ENCODE data around the gene ZSWIM9. TPM values are rescaled to one million over a fixed set of nuclear protein-coding genes. Genes with fewer than 3 reads are reported as not detected.

The ZSWIM9 gene
- total and polyA plus RNA-seq, 2 donors (not counting 1 experiment from before 2014, with no cell fraction given) = 0.39 to 5.1 TPM

DNA sequence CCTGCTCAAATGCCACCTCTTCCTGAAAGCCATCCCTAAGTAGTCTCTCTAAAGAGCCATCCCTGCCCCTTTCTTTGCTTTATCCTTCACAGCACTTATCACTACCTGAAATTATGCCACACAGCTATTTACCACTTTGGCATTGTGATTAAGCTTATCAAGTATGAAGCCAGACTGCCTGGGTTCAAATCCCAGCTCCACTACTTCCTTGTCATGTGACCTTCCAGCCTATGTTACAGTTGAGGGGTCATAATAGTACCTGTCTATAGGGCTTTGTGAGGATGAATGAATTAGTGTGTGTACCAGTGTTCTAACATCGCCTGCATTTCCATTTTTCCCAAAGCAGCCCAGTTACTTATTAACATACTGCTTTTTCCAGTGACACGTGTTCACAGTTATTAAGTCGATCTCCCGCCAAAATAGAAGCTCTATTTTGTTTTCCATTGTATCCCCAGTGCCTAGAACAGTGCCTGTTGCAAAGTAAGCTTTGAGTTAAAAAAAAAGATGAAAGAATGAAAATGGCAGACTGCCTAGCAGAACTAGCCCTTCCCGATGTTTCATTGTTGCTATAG is 32.8 kb downstream of the ZSWIM9 start:
- DNase-seq (ENCODE audit: low read depth in 2 of 2) = no peak
- H3K36me3 ChIP-seq (ENCODE audit: control insufficient read depth, insufficient read depth, low read length) = no peaks in the 10 kb centered on the region
- H3K9me3 ChIP-seq (ENCODE audit: control insufficient read depth, insufficient read depth, low read depth, low read length) = no peaks in the 10 kb centered on the region
- TF ChIP-seq CTCF (conservative IDR thresholded peaks at IDR 0.05 in 1 of 2, IDR thresholded peaks at IDR 0.05 in 1 of 2; ENCODE audit: low read depth in 1 of 2, low read length in 2 of 2) (no peak), EZH2 (IDR thresholded peaks at IDR 0.05; ENCODE audit: low read length, missing control alignments) (no peak)
- H3K4me1 ChIP-seq (ENCODE audit: control insufficient read depth, extremely low read depth, insufficient read depth, low read length) = peaks cover 3% of the 10 kb centered on the region
- H2AFZ ChIP-seq (ENCODE audit: low read length) = peak overlapping the region; percentile 97
- H3K4me3 ChIP-seq (replicated peaks in 1 of 4; ENCODE audit: control extremely low read depth in 1 of 4, insufficient read depth in 1 of 4, low read depth in 3 of 4, low read length in 4 of 4) = peak overlapping the region; percentile 79 to 92 (median 88)
- H3K79me2 ChIP-seq (ENCODE audit: control insufficient read depth, insufficient read depth, low read length) = peaks cover 10% of the 10 kb centered on the region
- H4K20me1 ChIP-seq (ENCODE audit: control insufficient read depth, extremely low read depth, insufficient read depth, low read length) = no peaks in the 10 kb centered on the region
- H3K9ac ChIP-seq (ENCODE audit: insufficient read depth, low read length) = peak overlapping the region; percentile 60
- H3K27ac ChIP-seq (ENCODE audit: insufficient read depth, low read length) = peak overlapping the region; percentile 89
- H3K27me3 ChIP-seq (ENCODE audit: control insufficient read depth, insufficient read depth, low read length) = no peaks in the 10 kb centered on the region
- H3K4me2 ChIP-seq (ENCODE audit: extremely low read depth, insufficient read depth, low read length) = peak overlapping the region; percentile 100

DNA sequence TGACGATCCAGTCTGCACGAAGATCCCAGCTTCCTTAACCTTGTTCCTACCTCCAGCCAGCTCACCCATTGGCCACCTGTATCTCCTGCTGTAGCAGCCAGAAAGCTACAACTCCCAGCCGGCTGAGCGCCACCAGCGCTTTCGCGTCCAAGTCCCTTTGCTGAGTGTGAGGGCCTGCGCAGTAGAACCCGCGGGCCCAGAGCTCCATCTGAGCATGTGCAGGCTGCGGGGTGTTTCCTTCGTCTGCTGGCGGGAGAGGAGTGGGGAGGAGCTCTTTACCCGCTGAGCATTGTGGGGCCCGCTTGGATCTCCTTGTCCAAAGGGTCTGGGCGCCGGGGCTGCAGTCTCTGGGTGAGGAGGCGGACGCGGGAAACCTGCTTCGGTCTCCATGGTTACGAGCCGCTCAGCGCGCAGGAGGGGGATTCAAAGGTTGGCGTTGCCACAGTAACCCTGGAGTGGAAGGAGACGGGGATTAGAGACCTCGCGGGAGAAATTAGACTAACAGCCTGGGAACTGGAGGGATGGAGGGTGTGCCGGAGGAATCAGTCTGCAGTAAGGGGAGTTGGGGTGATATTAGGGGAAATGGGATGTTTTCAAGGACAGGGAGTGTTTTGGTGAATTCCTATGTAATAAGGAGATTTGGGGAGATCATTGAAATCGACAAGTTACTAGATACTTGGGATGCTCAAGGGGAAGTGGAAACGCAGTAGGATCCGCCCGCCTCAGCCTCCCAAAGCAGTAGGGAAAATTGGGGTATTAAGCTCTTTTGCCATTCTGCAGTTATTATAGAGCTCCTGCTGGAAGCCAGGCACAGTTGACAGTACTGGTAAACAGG is 33.5 kb downstream of the ZSWIM9 start:
- H3K36me3 ChIP-seq (ENCODE audit: control insufficient read depth, insufficient read depth, low read length) = no peaks in the 10 kb centered on the region
- no peaks in the 10 kb centered on the region for H3K27me3 ChIP-seq (ENCODE audit: control insufficient read depth, insufficient read depth, low read length)
- H3K4me1 ChIP-seq (ENCODE audit: control insufficient read depth, extremely low read depth, insufficient read depth, low read length) = peaks cover 3% of the 10 kb centered on the region
- no peak for TF ChIP-seq EZH2 (IDR thresholded peaks at IDR 0.05; ENCODE audit: low read length, missing control alignments)
- TF ChIP-seq CTCF (conservative IDR thresholded peaks at IDR 0.05 in 1 of 2, IDR thresholded peaks at IDR 0.05 in 1 of 2; ENCODE audit: low read depth in 1 of 2, low read length in 2 of 2) = no peak
- H3K79me2 ChIP-seq (ENCODE audit: control insufficient read depth, insufficient read depth, low read length) = peaks cover 10% of the 10 kb centered on the region
- peak; percentile 91 to 96 for DNase-seq (ENCODE audit: low read depth in 2 of 2)
- H3K4me2 ChIP-seq (ENCODE audit: extremely low read depth, insufficient read depth, low read length) = peak overlapping the region; percentile 100
- peak overlapping the region; percentile 89 for H3K27ac ChIP-seq (ENCODE audit: insufficient read depth, low read length)
- H2AFZ ChIP-seq (ENCODE audit: low read length) = peak overlapping the region; percentile 99
- H3K9me3 ChIP-seq (ENCODE audit: control insufficient read depth, insufficient read depth, low read depth, low read length) = no peaks in the 10 kb centered on the region
- peak overlapping the region; percentile 60 for H3K9ac ChIP-seq (ENCODE audit: insufficient read depth, low read length)
- H4K20me1 ChIP-seq (ENCODE audit: control insufficient read depth, extremely low read depth, insufficient read depth, low read length) = no peaks in the 10 kb centered on the region
- peak overlapping the region; percentile 79 to 92 (median 88) for H3K4me3 ChIP-seq (replicated peaks in 1 of 4; ENCODE audit: control extremely low read depth in 1 of 4, insufficient read depth in 1 of 4, low read depth in 3 of 4, low read length in 4 of 4)

GRCh38 chr19:48206397-48207093 is 36.1 kb downstream of the ZSWIM9 start:
- H3K36me3 ChIP-seq (ENCODE audit: control insufficient read depth, insufficient read depth, low read length) = peaks cover under 1% of the 10 kb centered on the region
- no peak overlapping the region for H3K9ac ChIP-seq (ENCODE audit: insufficient read depth, low read length)
- peaks cover 3% of the 10 kb centered on the region for H3K4me1 ChIP-seq (ENCODE audit: control insufficient read depth, extremely low read depth, insufficient read depth, low read length)
- no peaks in the 10 kb centered on the region for H4K20me1 ChIP-seq (ENCODE audit: control insufficient read depth, extremely low read depth, insufficient read depth, low read length)
- no peak for TF ChIP-seq EZH2 (IDR thresholded peaks at IDR 0.05; ENCODE audit: low read length, missing control alignments)
- no peak for TF ChIP-seq CTCF (conservative IDR thresholded peaks at IDR 0.05 in 1 of 2, IDR thresholded peaks at IDR 0.05 in 1 of 2; ENCODE audit: low read depth in 1 of 2, low read length in 2 of 2)
- no peaks in the 10 kb centered on the region for H3K27me3 ChIP-seq (ENCODE audit: control insufficient read depth, insufficient read depth, low read length)
- H3K79me2 ChIP-seq (ENCODE audit: control insufficient read depth, insufficient read depth, low read length) = peaks cover 10% of the 10 kb centered on the region
- DNase-seq (ENCODE audit: low read depth in 2 of 2) = no peak
- H3K9me3 ChIP-seq (ENCODE audit: control insufficient read depth, insufficient read depth, low read depth, low read length) = no peaks in the 10 kb centered on the region
- no peak overlapping the region for H3K4me3 ChIP-seq (replicated peaks in 1 of 4; ENCODE audit: control extremely low read depth in 1 of 4, insufficient read depth in 1 of 4, low read depth in 3 of 4, low read length in 4 of 4)
- H3K4me2 ChIP-seq (ENCODE audit: extremely low read depth, insufficient read depth, low read length) = no peak overlapping the region
- no peak overlapping the region for H2AFZ ChIP-seq (ENCODE audit: low read length)
- H3K27ac ChIP-seq (ENCODE audit: insufficient read depth, low read length) = no peak overlapping the region

Measured in fibroblast of lung (primary cell).